Measurements from ENCODE around the gene TTC7B.

The TTC7B gene

DNA sequence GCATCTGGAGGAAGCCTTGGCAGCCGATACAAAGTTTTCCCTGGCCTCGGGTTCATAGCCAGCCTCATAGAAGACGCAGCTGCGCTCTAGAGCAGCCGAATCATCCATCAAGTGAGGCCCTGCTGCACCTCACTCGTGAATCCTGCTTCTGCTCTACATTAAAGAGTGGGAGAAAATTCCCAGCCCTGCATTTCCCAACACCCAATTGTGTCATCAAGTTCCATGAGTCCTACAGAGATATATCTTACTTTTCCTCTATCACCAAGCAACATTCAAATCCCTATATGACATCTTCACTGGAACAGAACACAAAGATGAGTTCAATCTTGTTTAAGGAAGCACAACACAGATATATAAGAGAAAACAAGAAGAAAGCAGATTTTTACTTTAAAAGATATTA is 139.3 kb downstream of the TTC7B start:
- TF ChIP-seq, protein P1, sequence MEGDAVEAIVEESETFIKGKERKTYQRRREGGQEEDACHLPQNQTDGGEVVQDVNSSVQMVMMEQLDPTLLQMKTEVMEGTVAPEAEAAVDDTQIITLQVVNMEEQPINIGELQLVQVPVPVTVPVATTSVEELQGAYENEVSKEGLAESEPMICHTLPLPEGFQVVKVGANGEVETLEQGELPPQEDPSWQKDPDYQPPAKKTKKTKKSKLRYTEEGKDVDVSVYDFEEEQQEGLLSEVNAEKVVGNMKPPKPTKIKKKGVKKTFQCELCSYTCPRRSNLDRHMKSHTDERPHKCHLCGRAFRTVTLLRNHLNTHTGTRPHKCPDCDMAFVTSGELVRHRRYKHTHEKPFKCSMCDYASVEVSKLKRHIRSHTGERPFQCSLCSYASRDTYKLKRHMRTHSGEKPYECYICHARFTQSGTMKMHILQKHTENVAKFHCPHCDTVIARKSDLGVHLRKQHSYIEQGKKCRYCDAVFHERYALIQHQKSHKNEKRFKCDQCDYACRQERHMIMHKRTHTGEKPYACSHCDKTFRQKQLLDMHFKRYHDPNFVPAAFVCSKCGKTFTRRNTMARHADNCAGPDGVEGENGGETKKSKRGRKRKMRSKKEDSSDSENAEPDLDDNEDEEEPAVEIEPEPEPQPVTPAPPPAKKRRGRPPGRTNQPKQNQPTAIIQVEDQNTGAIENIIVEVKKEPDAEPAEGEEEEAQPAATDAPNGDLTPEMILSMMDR (IDR thresholded peaks at IDR 0.05; ENCODE audit: insufficient read depth, low read length, missing control alignments), result no peak
- ChIA-PET CTCF (no interaction called here), POLR2A (no interaction called here)
- no peak overlapping the region for H3K4me3 ChIP-seq (ENCODE audit: low read depth, low read length)
- peak; percentile 16 for DNase-seq (ENCODE audit: low read depth, low spot score)

DNA sequence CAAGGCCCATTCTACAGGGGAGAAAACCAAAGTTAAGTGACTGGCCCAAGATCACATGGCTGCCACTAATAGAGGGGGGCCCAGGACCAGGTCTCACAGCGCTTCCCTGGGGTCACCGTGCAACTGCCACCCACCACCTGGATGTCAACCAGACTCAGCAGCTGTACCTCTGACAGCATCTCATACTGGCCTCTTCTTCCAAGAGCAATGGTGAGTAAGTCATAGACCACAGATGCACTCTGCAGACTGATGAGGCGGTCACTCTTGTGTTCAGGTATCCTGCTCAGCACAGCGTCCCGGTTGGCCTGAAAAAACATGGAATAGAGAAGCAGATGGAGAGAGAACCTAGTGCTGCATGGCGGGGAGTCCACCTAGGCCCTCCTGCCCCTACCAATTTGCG is 139.9 kb downstream of the TTC7B start:
- POLR2A ChIA-PET, result no interaction called here
- CTCF ChIA-PET, result interaction anchor here (0.6 to 3.9 kb wide), 3 partner anchors 13 to 277 kb away, joined by 3 to 15 read pairs (median 3); no protein-coding TSS in a partner anchor
- no peak overlapping the region for H3K4me3 ChIP-seq (ENCODE audit: low read depth, low read length)
- no peak for DNase-seq (ENCODE audit: low read depth, low spot score)
- TF ChIP-seq, protein P1 (IDR thresholded peaks at IDR 0.05; ENCODE audit: insufficient read depth, low read length, missing control alignments), result no peak

DNA sequence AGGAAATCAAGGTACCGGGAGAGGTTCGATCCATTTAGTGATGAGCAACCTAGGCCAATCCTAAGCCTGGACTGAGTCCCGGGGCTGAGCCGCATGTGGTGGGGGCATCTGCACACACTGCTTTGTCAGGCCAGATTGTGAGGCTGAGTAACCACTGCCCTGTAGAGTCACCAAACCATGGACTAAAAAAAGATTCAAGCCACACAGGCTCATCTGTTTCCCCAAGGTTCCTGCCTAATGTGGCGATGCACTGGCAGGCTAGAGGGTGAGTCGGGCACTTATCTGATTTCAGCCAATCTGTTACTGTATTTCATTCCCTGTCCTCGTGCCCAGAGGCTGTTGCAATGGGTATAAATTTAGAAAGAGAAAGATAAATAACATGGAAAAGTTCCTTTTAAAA is 140.8 kb downstream of the TTC7B start:
- DNase-seq (ENCODE audit: low read depth, low spot score), result peak; percentile 29
- H3K4me3 ChIP-seq (ENCODE audit: low read depth, low read length), result no peak overlapping the region
- TF ChIP-seq, protein P1 (IDR thresholded peaks at IDR 0.05; ENCODE audit: insufficient read depth, low read length, missing control alignments), result no peak
- POLR2A ChIA-PET, result no interaction called here
- CTCF ChIA-PET, result interaction anchor here (0.8 to 3.9 kb wide), 3 partner anchors 9 to 276 kb away, joined by 3 to 15 read pairs (median 3); no protein-coding TSS in a partner anchor

DNA sequence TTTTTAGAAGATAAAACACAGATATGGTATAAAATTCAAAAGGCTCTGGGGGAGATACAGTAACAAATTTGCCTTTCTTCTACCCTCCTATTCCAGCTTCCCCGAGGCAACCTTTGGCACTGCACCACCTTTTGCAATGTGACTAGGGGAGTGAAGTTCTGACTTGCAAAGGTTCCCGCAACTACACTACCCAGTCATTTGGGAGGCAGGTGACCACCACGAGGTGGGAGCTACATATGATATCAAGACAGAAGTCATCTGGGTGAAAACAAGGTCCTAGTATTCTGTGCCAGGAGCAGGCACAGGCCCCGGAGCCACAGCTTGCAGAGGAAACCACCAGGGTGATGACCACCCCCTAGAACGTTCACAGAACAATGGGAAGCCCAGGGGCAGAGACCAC is 141.5 kb downstream of the TTC7B start:
- CTCF ChIA-PET, result interaction anchor here (0.8 to 3.9 kb wide), 3 partner anchors 9 to 275 kb away, joined by 3 to 15 read pairs (median 4); no protein-coding TSS in a partner anchor

DNA sequence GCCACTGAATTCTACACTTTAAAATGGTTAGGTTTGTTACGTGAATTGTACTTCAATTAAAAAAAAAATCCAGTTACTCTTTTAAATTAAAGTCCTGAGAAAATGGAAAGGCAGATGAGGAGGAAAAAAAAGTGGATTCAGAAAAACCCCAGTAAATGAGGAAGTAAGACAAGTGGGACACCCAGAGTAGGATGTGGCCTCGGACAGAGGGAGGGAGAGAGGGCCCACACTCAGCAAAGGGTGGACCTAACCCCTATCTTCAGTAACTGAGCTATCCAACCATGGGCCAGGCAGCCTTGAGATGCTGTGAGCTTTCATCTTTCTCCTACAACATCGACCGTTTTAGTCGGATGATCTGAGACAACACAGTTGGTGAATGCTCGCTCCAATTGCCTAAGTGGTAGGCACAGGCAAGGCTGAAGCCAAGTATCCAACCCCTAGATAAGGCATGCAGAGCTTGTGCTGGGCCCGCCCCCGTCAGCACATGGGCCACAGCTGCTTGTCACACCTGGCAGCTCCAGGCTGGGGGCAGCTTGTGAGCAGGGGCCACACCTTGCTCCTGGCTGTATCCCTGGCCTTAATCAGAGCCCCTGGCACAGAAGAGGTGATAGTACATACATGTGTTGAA is 142.1 kb downstream of the TTC7B start:
- H3K4me3 ChIP-seq (ENCODE audit: low read depth, low read length), result no peak overlapping the region
- DNase-seq (ENCODE audit: low read depth, low spot score), result no peak
- ChIA-PET POLR2A (no interaction called here), CTCF (interaction anchor here (0.9 to 3.9 kb wide), 2 partner anchors 23 to 274 kb away, joined by 4 to 15 read pairs; no protein-coding TSS in a partner anchor)
- TF ChIP-seq, protein P1 (IDR thresholded peaks at IDR 0.05; ENCODE audit: insufficient read depth, low read length, missing control alignments), result no peak

More for the DNA sequence above, 141.5 kb downstream of the TTC7B start:
- TF ChIP-seq, protein P1 (IDR thresholded peaks at IDR 0.05; ENCODE audit: insufficient read depth, low read length, missing control alignments), result no peak
- no peak for DNase-seq (ENCODE audit: low read depth, low spot score)
- POLR2A ChIA-PET, result no interaction called here
- no peak overlapping the region for H3K4me3 ChIP-seq (ENCODE audit: low read depth, low read length)

DNA sequence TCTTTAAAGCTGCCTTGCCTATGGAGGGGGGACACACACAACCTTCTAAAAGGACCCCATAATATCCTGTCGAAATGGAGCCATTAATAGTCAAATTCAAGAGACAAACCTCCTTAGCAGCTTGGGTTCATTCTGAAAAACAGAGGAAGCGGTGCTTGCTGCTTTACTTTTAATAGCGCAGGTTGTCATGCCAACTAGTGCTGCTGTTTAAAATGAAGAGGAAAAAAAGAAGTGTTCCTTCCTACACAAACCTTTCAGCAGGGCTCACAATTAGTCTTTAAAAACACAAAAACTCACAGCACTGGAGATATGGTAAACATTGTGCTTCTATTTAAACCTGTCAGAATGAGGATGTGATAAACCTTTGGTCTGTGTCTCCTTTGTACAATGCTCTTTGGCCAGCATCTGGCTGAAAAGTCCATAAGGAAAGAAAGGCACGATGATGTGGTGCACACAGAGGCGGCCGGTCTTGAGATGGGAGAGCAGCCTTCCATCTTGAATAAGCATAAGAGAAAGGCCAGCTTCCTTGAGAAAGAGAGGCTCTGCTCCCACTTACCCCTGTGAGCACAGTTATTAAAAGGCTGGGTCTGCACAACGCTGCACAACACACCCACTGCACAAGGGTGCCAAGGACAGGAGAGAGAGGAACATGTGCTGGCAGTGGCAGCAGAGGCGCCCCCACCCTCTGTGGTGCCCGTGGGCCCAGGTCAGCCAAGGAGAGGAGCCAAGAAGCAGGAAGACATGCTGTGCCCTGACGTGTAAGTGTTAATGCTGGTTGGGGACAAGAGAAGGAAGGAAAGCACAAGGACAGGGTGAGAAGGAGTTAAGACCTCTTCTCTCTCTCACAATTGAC is 144.6 kb downstream of the TTC7B start:
- no peak for DNase-seq (ENCODE audit: low read depth, low spot score)
- ChIA-PET CTCF (no interaction called here), POLR2A (no interaction called here)
- TF ChIP-seq, protein P1 (IDR thresholded peaks at IDR 0.05; ENCODE audit: insufficient read depth, low read length, missing control alignments), result no peak
- H3K4me3 ChIP-seq (ENCODE audit: low read depth, low read length), result no peak overlapping the region
